Mammary epithelial cell (primary cell): Measurements from ENCODE around the gene CAMKK2.

Experiments
- CTCF ChIP-seq, 2 donors: IDR thresholded peaks in 1 of 2; conservative IDR thresholded peaks in 1 of 2; 2 replicates each; pipeline ENCODE4 v1.5.1; 2011 to 2012; ENCODE audit warnings: inconsistent platforms in 2 of 2, low read length in 2 of 2, mild to moderate bottlenecking in 2 of 2, control low read depth in 1 of 2, low read depth in 1 of 2; ENCODE audit not compliant: insufficient read depth in 1 of 2; ENCODE audit errors: extremely low read depth in 1 of 2
- EZH2 ChIP-seq: IDR thresholded peaks from 2 replicates; pipeline ENCODE4 v1.6.1; 2012; ENCODE audit warnings: low read length, inconsistent platforms, borderline replicate concordance

GRCh38 chr12:121189619-121190155 lies 106.8 kb downstream of the CAMKK2 start:
- TF ChIP-seq CTCF (conservative IDR thresholded peaks at IDR 0.05 in 1 of 2, IDR thresholded peaks at IDR 0.05 in 1 of 2; ENCODE audit: extremely low read depth in 1 of 2, insufficient read depth in 1 of 2, low read depth in 1 of 2, low read length in 2 of 2) (no peak), EZH2 (no peak)
